ENCODE results near the gene NYAP2. TPM values are rescaled to one million over a fixed set of nuclear protein-coding genes. Genes with fewer than 3 reads are reported as not detected.

NYAP2 gene
- not detected in 2 replicates for total RNA-seq

DNA sequence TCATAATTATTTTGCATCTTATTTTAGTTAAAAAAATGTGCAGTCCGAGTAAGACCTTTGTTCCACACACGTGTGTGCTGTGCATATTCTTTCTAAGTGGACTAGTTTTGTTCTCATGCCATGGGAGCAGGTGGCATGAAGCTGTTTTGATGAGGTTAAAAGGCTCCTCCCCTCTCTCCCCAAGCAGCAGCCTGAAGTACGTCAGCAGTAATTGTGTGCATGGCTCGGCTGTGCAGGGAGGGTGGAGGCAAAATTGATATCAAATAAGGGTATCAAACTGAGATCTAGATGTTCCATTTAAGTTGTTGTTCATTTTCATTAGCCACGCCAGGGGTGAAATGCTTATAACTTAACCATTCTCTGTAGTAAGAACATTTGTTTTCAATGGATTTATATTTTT, at the start of gene NYAP2:
TSS of gene NYAP2 (plus strand) at position 207 of the 400 bp plus-strand sequence. CDS start 9,171 bp downstream, outside the sequence.

Data from smooth muscle cell of the umbilical artery (primary cell).